Mesenteric fat pad (tissue), 1 donor: ENCODE data around the gene SH3GLB1. TPM values are rescaled to one million over a fixed set of nuclear protein-coding genes. Genes with fewer than 3 reads are reported as not detected.
"Not testable (repeated sequence)": the region's sequence is repeated elsewhere in the genome, so short reads cannot be mapped to it uniquely, and the experiment has no call there.

Experiments used
- DNase-seq: peaks from one replicate; pipeline ENCODE4 v3.0.0-alpha.2; 2020; ENCODE audit warnings: low spot score
- long read RNA-seq: library from polyadenylated mRNA; unstranded; transcript quantifications from one replicate; pipeline ENCODE4 v2.0.0, GENCODE V29; 2020
- total RNA-seq: library from RNA; stranded (reverse); fragmentation: NEBNext Ultra II Directional; extraction: Animal tissue kit (Norgen Biotek cat#: 25700); gene quantifications from one replicate; pipeline ENCODE4 v1.2.1, GENCODE V29; 2021
- donor health status: DM: yes; HTN: yes; CAD: no.

Gene SH3GLB1
- 228 TPM for total RNA-seq
- long read RNA-seq, full-length matches to known transcripts = 717 of 883 reads
- long read RNA-seq, partial matches to known transcripts = 24 of 883 reads
- long read RNA-seq, other reads (novel, unspliced or antisense) = 142 of 883 reads

DNA sequence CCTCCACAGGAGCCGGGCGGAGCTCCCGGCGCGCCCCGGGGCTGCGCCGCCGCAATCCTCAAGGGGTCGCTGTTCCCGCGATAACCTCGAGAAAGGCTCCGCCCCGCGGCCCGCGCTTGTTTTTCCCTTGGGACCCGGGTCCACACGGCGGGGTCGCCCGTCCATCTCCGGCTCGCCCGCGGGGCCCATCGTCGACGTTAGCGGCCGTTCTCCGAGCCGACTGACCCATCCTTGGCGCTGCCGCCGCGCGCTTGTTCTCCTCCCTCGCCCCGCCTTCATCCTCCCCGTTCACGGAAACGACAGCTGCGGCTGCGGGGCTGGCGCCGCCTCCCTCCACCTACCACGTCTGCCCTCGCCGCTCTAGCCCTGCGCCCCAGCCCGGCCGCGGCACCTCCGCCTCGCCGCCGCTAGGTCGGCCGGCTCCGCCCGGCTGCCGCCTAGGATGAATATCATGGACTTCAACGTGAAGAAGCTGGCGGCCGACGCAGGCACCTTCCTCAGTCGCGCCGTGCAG, at the start of gene SH3GLB1:
TSS of gene SH3GLB1 (plus strand) at position 119 of the 514 bp plus-strand sequence. CDS start at position 443, 324 bp downstream.
- DNase-seq = peak; percentile 99

DNA sequence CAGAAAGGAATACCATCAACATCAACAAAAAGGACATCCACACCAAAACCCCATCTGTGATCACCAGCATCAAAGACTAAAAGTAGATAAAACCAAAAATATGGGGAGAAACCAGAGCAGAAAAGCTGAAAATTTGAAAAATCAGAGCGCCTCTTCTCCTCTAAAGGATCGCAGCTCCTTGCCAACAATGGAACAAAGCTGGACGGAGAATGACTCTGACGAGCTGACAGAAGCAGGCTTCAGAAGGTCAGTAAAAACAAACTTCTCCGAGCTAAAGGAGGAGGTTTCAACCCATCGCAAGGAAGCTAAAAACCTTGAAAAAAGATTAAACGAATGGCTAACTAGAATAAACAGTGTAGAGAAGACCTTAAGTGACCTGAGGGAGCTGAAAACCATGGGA, 46.0 kb upstream of the SH3GLB1 start:
- DNase-seq = not testable (repeated sequence)

DNA sequence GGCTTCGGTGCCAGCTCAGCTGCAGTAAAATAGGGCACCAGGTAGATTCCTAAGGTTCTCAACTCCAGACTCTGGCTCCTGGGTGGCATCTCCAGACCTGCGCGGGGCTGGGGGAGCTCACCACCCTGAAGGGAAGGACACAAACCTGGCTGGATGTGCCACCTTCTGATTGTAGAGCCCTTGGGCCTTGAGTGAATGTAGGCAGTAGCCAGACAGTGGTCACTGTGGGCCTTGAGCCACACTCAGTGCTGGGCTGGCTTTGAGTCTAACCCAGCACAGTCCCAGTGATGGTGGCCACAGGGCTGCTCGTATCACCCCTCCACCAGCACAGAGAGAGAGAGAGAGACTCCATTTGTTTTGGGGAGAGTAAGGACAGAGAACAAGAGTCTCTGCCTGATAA, 38.0 kb upstream of the SH3GLB1 start:
- no peak for DNase-seq

DNA sequence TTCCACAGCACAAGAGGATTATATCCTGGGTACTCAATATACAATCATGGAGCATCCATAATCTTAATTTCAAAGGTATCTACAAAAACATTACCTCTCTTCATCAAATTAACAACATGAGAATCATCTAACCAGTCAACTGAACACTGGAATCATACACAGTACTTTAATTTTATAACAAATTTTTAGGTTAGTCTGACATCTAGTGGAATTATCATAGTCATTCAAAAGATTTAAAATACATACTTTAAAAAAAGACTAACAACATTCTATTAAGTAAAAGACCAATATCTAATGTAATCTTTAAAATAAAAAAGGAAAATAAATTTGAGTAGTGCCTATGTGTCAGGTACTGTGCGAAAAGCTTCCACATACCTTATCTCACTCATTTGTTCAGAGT, 16.8 kb upstream of the SH3GLB1 start:
- no peak for DNase-seq

DNA sequence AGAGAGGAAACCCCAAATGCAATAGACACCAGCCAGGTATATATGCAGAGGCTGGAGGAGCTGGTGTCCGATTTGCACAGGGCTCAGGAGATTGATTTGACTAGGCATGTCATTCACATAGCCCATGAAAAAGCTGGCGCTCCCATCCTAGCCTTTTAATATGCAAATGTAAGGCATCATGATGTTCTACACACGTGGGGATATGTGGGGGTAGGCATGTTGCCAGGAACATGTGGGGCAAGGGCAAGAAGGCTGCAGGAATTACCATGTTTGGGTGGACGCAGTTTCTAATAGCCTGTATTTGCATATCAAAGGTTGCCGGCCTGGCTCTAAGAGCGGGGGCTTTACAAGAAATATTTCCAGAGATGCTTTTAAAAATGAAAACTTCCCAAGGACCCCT, 11.7 kb upstream of the SH3GLB1 start:
- no peak for DNase-seq

GRCh38 chr1:86695400-86695799, 9.0 kb upstream of the SH3GLB1 start:
- no peak for DNase-seq

DNA sequence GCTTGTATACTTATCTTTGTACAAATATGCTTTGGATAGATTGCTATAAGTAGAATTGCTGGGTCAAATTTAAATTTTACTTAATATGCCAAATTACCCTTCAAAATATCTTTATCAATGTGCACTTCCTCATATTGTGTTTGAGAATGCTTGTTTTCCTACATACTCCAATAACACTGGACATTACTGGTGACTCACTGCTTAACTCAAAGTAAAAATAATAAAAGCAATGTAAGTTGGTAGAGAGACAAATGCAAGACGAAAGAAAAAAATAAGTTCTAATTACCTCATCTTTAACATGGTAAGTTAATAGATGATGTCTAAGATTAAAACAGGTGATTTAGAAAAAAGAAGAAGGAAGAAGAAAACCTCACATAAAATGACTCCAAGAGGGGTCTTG, 7.9 kb upstream of the SH3GLB1 start:
- no peak for DNase-seq

GRCh38 chr1:86699186-86699585, 5.2 kb upstream of the SH3GLB1 start:
- DNase-seq = no peak

DNA sequence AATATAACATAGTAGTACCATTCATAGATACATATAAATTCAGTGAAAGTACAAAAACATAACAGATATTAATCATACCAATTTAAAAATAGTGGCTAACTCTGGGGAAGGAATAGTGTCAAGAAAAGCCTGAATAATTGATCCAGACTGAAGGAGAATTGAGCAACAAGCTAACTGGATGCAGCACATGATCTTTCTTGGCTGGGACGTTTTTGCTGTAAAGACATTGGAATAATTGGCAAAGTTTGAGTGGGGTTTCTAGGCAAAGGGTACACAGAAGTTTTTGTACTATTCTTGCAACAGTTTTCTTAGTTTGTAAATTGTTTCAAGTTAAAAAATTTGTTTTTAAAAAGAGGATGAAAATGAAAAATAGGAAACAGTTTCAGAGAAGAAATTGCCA, 2.6 kb upstream of the SH3GLB1 start:
- DNase-seq = no peak

DNA sequence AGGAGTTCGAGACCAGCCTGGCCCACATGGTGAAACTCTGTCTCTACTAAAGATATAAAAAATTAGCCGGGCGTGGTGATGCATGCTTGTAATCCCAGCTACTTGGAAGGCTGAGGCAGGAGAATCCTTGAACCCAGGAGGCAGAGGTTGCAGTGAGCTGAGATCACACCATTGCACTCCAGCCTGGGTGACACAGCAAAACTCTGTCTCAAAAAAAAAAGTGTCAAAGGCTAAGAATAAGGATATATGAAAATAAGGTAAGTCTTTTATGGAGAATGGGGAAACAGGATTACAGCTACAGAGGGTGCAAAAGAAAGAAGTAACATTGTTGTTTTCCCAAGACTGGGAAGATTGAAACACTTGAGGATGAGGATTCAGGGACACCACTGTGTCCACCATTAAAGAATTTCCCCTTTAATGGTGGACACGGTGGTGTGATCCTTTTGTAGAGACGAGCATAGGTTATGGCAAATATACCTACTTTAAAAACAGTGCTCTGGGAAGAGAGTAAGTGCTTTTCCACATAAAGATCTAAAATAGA, 1.4 kb upstream of the SH3GLB1 start:
- DNase-seq = not testable (repeated sequence)

GRCh38 chr1:86703696-86704457, 499 bp upstream of the SH3GLB1 start:
- DNase-seq = no peak

DNA sequence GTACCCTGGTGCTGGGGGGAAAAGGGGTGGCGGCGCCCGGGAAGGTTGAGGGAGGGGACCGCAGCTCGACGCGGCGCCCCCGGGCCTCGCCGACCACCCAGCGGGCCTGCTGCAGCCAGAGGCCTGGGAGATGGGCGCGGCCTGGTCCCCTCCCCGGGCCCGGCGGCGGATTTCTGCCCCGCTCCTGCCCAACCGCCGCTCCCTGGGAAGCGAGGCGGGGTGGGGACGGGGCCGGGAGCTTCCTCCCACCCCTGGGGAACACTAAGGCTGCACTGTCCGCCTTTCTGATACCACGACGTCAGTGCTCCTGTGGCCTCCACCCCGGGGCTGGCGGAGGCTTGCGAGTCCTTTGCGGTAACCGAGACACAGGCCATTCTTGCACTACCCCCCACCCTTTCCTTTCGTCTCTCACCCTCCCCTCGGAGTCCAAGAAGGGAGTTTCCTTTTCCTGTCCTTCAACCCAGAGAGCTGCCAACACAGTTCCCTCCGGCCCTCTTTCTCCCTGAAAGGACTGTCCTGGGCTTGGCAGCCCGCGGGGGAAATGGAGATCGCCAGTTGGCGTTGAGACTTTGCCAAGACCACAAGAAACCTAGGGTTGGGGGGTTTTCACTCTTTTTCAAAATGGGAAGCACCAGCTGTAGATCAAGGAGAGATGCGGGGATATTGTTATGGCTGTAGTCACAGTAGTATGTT, 742 bp downstream of the SH3GLB1 start:
- DNase-seq = peak; percentile 90

DNA sequence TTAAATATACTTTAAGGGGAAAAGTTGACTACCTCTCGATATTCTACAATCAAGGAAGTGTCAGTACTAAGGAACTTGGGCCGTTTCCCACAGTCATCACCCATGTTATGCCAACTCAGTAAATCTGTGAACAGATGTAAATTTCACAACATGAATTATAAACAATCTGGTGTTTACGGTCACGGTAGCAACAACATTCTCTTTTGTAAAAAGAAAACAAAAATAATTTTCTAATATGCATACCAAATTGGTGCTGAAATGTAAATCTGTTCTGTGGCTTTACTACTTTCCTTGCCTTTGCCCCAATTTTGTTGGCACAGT, 1.2 kb downstream of the SH3GLB1 start:
- no peak for DNase-seq

DNA sequence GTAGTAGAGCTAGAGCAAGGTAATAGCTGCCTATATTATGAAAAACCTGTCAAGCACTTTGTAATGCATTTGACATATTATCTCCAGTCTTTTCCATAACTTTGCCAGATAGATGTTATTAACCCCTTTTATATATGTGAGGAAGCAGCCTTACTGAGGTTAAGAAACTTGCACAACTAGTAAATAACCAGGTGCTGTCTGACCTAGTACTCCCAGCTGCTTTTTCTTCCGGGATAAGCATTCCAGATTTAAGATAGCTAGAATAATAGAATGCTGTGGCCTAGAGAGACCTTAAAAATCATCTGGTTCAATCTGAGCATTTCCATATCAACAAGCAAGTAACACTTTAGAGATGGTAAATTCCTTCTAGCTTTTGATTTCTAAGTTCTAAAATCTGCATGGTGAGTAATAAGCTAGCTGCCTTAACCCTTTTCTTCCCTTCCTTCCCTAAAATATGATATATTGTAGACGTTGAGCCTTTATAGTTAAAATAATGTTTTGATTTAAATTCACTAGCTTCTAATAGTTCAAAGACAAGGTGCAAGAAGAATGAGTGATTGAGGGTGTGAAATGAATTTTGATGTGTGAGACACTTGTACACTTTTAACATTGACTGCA, 1.8 kb downstream of the SH3GLB1 start:
- no peak for DNase-seq

GRCh38 chr1:86708920-86709319, 4.5 kb downstream of the SH3GLB1 start:
- DNase-seq = no peak

GRCh38 chr1:86712088-86712860, 7.9 kb downstream of the SH3GLB1 start:
- DNase-seq = no peak

DNA sequence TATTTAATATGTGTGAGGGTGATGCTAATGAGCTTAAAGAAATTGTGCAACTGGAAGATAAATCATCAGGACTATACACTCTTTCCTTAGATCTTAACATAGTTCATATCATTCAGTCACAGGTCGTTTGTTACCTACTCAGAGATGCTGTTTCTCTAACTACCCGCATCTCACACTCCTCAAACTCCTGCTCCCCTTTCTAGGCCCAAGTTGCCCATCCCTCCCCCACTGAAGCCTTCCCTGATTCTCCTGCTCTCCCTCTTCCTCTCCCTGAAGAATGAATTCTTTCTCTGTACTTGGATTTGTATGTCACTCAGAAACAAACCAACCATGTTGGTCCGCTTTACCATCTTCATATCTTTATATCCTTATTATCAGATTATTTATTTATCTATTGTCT, 9.1 kb downstream of the SH3GLB1 start:
- no peak for DNase-seq

DNA sequence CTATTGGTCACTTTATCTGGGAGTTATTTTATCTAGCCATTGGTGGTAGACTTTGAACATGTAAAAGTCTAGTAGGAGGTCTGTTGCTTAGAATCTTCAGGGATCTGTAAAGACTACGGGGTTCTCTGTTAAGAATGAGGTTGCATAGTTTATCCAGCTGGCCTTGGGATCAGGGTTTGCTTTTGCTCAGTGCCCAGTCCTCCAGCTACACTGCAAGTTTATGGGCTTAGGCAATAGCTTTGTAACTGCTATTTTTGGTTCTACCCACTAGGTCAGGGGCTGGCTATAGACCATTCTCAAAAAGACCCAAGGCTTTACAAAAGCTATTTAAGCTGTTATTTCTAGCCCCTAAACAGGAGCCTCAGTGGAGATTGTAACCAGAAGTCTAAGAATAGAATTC, 9.8 kb downstream of the SH3GLB1 start:
- DNase-seq = no peak

DNA sequence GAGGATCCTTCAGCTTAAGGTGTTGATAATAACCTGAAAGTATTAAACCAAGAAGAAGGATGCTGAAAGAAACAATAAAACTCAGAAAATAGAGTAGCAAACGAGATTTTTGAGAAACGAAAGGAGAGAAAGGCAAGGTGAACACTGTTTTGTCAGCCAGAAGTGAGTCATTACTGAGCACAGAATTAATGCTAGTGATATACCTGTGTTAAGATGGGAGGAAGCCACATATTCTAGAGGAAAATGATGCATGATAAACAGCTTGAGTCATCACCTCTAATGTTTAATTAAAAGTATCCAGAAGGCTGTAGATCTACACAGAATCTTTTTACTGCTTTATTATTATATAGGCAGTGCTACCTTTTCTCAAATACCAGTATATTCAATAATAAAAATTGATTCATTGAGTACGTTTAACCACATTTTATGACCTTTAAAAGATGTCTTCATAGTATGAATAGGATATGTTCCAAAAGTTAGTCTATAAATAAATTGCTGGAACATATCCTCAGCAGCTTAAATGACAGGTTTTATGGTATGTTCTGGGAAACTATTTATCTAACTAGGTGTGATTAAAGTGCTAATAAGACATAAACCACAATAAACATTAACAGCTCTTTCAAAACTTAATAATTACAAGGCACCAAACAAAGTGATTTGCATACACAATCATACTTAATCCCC, 10.3 kb downstream of the SH3GLB1 start:
- no peak for DNase-seq

- no peak for DNase-seq
Observed at GRCh38 chr1:86718786-86719185, 14.4 kb downstream of the SH3GLB1 start.
